Kidney (tissue), 11 donors: ENCODE data around the gene EOLA1. TPM values are rescaled to one million over a fixed set of nuclear protein-coding genes. Genes with fewer than 3 reads are reported as not detected.
"Not testable (repeated sequence)": the region's sequence is repeated elsewhere in the genome, so short reads cannot be mapped to it uniquely, and the experiment has no call there.

Experiments used
- DNase-seq, 5 donors: peaks; one replicate each; pipeline ENCODE4 v3.0.0-alpha.2; 2013 to 2020
- FAIRE-seq: peaks from 2 replicates; lab custom pipeline; 2012; peaks lifted over from hg19 to GRCh38; lab: Jason Lieb, UNC
- H3K27ac ChIP-seq, 2 donors: one replicate each; pipeline ENCODE4 v1.7.0; 2013; ENCODE audit warnings: low read depth in 2 of 2, low read length in 2 of 2, inconsistent platforms in 1 of 2
- H3K27me3 ChIP-seq: one replicate; pipeline ENCODE4 v1.7.1; 2013; ENCODE audit warnings: low read length, inconsistent platforms; ENCODE audit not compliant: control insufficient read depth, insufficient read depth
- H3K36me3 ChIP-seq, 3 donors: one replicate each; pipeline versions ENCODE4 v1.7.0 to v1.7.1; 2013; ENCODE audit warnings: low read length in 3 of 3, control low read depth in 1 of 3, inconsistent platforms in 1 of 3; ENCODE audit not compliant: insufficient read depth in 3 of 3, control insufficient read depth in 2 of 3
- H3K4me1 ChIP-seq, 3 donors: one replicate each; pipeline versions ENCODE4 v1.7.0 to v1.7.1; 2013; ENCODE audit warnings: low read length in 3 of 3, inconsistent platforms in 1 of 3, low read depth in 1 of 3; ENCODE audit not compliant: control insufficient read depth in 2 of 3, insufficient read depth in 2 of 3
- H3K4me3 ChIP-seq, 3 donors: one replicate each; pipeline versions ENCODE4 v1.7.0 to v1.8.1; 2013; ENCODE audit warnings: low read length in 3 of 3, control low read depth in 1 of 3, inconsistent platforms in 1 of 3
- H3K9ac ChIP-seq, 3 donors: one replicate each; pipeline versions ENCODE4 v1.7.0 to v1.7.1; 2013; ENCODE audit warnings: low read length in 3 of 3, control low read depth in 1 of 3, inconsistent platforms in 1 of 3
- H3K9me3 ChIP-seq, 3 donors: one replicate each; pipeline versions ENCODE4 v1.7.0 to v1.7.1; 2013; ENCODE audit warnings: low read length in 3 of 3, control low read depth in 1 of 3, inconsistent platforms in 1 of 3; ENCODE audit not compliant: control insufficient read depth in 2 of 3, insufficient read depth in 1 of 3
- intact Hi-C: fragments of 100-400 bp; cut with DNase I; formaldehyde crosslinking; loops from one replicate; pipeline ENCODE4 v1.11.1; 2022
- polyA plus RNA-seq: library from polyadenylated mRNA; stranded (reverse); fragments of 350-450 nt; fragmentation: Illumina TruSeq; extraction: RNeasy Lipid Tissue Mini Kit (QIAGEN cat#74804); gene quantifications from one replicate; pipeline ENCODE4 v1.2.3, GENCODE V29; 2014; ENCODE audit warnings: low read depth, low replicate concordance; ENCODE audit not compliant: insufficient read depth
- total RNA-seq: library from RNA; stranded (reverse); fragmentation: NEBNext Ultra II Directional; extraction: Animal tissue kit (Norgen Biotek cat#: 25700); gene quantifications from one replicate; pipeline ENCODE4 v1.2.1, GENCODE V29; 2021
- donor health status: control.
- donor health status: control.
- donor health status: DM: yes; HTN: yes; CAD: no.
- donor health status: Normal renal cell carcinoma (clear cell type).

EOLA1 gene
- total and polyA plus RNA-seq, 2 donors from 2014 or later, result 20.2 to 39.0 TPM

- DNase-seq, H3K9me3 ChIP-seq, H3K27me3 ChIP-seq, FAIRE-seq, H3K4me3 ChIP-seq, H3K27ac ChIP-seq, H3K36me3 ChIP-seq, intact Hi-C loops, H3K9ac ChIP-seq, H3K4me1 ChIP-seq: not testable (repeated sequence)
Observed at GRCh38 chrX:149546962-149547361, 6.2 kb downstream of the EOLA1 start.

- H3K9ac ChIP-seq, H3K4me3 ChIP-seq, FAIRE-seq, H3K27me3 ChIP-seq, H3K27ac ChIP-seq, H3K9me3 ChIP-seq, DNase-seq, H3K4me1 ChIP-seq, intact Hi-C loops, H3K36me3 ChIP-seq: not testable (repeated sequence)
Observed at GRCh38 chrX:149547782-149548181, 7.0 kb downstream of the EOLA1 start.

- H3K27ac ChIP-seq, H3K9me3 ChIP-seq, H3K9ac ChIP-seq, H3K4me1 ChIP-seq, intact Hi-C loops, DNase-seq, H3K36me3 ChIP-seq, H3K27me3 ChIP-seq, FAIRE-seq, H3K4me3 ChIP-seq: not testable (repeated sequence)
Observed at GRCh38 chrX:149549701-149550100, 8.9 kb downstream of the EOLA1 start, which contains the start of gene HSFX3. TSS of gene HSFX3 (minus strand) at chrX:149549924. CDS start at chrX:149549852, 72 bp downstream.

- H3K27ac ChIP-seq, intact Hi-C loops, H3K4me1 ChIP-seq, H3K27me3 ChIP-seq, H3K9ac ChIP-seq, FAIRE-seq, H3K9me3 ChIP-seq, H3K4me3 ChIP-seq, H3K36me3 ChIP-seq, DNase-seq: not testable (repeated sequence)
Observed at GRCh38 chrX:149550454-149550853, 9.6 kb downstream of the EOLA1 start.

DNA sequence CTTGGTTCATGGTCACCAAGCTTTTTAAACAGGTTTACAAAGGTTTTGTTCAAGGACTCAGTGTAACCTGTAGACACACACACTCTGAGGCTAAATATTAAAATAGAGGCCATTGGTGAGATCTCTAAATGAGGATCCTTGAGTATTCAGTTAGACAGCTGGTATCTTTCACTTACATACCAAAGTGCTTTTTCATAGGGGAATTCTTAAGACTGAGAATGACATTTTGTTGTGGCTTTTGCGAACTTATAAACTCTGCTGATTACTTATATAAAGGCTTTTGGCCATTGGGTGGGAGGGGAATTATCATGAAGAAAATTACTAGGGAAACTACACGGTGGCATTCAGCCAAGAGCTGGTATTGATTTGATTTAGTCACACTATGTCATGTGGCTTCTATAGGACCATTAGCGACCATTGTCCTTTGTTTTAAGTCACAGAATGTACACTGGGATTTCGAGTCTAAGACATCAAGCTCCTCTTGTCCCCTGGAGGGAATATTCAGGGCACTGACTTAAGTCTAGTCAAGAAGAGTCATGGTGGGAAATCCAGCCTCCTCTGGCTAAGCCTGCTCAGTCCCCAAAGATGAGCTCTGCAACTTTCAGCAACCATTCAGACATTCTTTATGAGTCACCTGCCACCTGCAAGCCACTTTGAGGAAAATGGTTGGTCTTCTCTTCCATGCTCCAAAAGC lies 10.6 kb downstream of the EOLA1 start:
- H3K9ac ChIP-seq, intact Hi-C loops, H3K4me1 ChIP-seq, H3K9me3 ChIP-seq, H3K36me3 ChIP-seq, DNase-seq, H3K27me3 ChIP-seq, H3K4me3 ChIP-seq, H3K27ac ChIP-seq, FAIRE-seq: not testable (repeated sequence)

GRCh38 chrX:149551939-149552248 lies 11.1 kb downstream of the EOLA1 start:
- H3K9ac ChIP-seq, DNase-seq, intact Hi-C loops, H3K36me3 ChIP-seq, H3K27ac ChIP-seq, H3K4me1 ChIP-seq, H3K27me3 ChIP-seq, H3K9me3 ChIP-seq, FAIRE-seq, H3K4me3 ChIP-seq: not testable (repeated sequence)

GRCh38 chrX:149555251-149555650 lies 14.4 kb downstream of the EOLA1 start:
- intact Hi-C loops, H3K27ac ChIP-seq, FAIRE-seq: not testable (repeated sequence)

More at GRCh38 chrX:149555251-149555650, 14.4 kb downstream of the EOLA1 start:
- not testable (repeated sequence) for DNase-seq, H3K27me3 ChIP-seq, H3K9me3 ChIP-seq, H3K36me3 ChIP-seq, H3K9ac ChIP-seq, H3K4me1 ChIP-seq, H3K4me3 ChIP-seq
